Mesothelial cell of epicardium (in vitro differentiated cells): Measurements from ENCODE around the gene NFATC2. TPM values are rescaled to one million over a fixed set of nuclear protein-coding genes. Genes with fewer than 3 reads are reported as not detected.

Experiments
- DNase-seq, 2 experiments: peaks; one replicate each; pipeline ENCODE4 v3.0.0; 2021; ENCODE audit warnings: low spot score in 2 of 2; ENCODE audit not compliant: unreplicated experiment in 2 of 2
- H3K27ac Mint-ChIP-seq: 2 replicates; pipeline ENCODE4 v1.8.0; 2021; ENCODE audit warnings: mixed read lengths
- H3K27me3 Mint-ChIP-seq: 2 replicates; pipeline ENCODE4 v1.8.0; 2021; ENCODE audit warnings: low read depth, mixed read lengths
- H3K36me3 Mint-ChIP-seq: 2 replicates; pipeline ENCODE4 v1.8.0; 2021; ENCODE audit warnings: mixed read lengths
- H3K4me1 Mint-ChIP-seq: 2 replicates; pipeline ENCODE4 v1.8.0; 2021; ENCODE audit warnings: mixed read lengths
- H3K4me3 Mint-ChIP-seq: 2 replicates; pipeline ENCODE4 v1.8.0; 2021; ENCODE audit warnings: mild to moderate bottlenecking, moderate library complexity, mixed read lengths
- H3K9me3 Mint-ChIP-seq: 2 replicates; pipeline ENCODE4 v1.8.0; 2021; ENCODE audit warnings: mixed read lengths
- total RNA-seq: library from RNA; stranded (reverse); gene quantifications from 3 replicates; pipeline ENCODE4 v1.2.1, GENCODE V29; 2021
- TF ChIP-seq, protein P1 (sequence below): fragments of 200-600 bp; sonication (generic); IDR thresholded peaks from one replicate; pipeline ENCODE4 v1.5.0; 2021; ENCODE audit warnings: antibody characterized with exemption; ENCODE audit not compliant: unreplicated experiment

Gene NFATC2
- total RNA-seq, 1 donor from 2014 or later, result 14.0 TPM

GRCh38 chr20:51535674-51536073, 6.8 kb downstream of the NFATC2 start:
- Mint-ChIP-seq H3K9me3 (peaks cover 10% of the 10 kb centered on the region), H3K4me3 (no peak overlapping the region), H3K27me3 (no peaks in the 10 kb centered on the region), H3K36me3 (peaks cover 11% of the 10 kb centered on the region), H3K4me1 (peaks cover 53% of the 10 kb centered on the region), H3K27ac (peak overlapping the region; percentile 88)
- TF ChIP-seq, protein P1, sequence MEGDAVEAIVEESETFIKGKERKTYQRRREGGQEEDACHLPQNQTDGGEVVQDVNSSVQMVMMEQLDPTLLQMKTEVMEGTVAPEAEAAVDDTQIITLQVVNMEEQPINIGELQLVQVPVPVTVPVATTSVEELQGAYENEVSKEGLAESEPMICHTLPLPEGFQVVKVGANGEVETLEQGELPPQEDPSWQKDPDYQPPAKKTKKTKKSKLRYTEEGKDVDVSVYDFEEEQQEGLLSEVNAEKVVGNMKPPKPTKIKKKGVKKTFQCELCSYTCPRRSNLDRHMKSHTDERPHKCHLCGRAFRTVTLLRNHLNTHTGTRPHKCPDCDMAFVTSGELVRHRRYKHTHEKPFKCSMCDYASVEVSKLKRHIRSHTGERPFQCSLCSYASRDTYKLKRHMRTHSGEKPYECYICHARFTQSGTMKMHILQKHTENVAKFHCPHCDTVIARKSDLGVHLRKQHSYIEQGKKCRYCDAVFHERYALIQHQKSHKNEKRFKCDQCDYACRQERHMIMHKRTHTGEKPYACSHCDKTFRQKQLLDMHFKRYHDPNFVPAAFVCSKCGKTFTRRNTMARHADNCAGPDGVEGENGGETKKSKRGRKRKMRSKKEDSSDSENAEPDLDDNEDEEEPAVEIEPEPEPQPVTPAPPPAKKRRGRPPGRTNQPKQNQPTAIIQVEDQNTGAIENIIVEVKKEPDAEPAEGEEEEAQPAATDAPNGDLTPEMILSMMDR, result no peak
- DNase-seq, result no peak

DNA sequence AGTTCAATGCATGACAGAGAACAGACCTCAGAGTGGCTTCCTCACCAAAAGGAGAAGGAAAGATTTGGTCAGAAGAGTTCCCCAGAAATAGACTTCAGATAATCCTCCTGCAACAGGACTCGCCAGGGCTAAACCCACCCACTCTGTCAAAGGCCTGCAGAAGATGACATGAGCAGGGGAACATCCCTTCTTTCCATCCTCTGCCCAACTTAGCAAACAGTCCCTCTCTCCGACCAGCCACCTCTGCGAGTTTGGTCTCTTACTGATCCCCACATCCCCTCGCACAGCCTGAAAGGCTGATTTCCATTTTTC, 7.5 kb downstream of the NFATC2 start:
- H3K4me1 Mint-ChIP-seq, result peaks cover 56% of the 10 kb centered on the region
- no peak overlapping the region for H3K4me3 Mint-ChIP-seq
- peaks cover 11% of the 10 kb centered on the region for H3K36me3 Mint-ChIP-seq
- peaks cover 10% of the 10 kb centered on the region for H3K9me3 Mint-ChIP-seq
- no peaks in the 10 kb centered on the region for H3K27me3 Mint-ChIP-seq
- peak overlapping the region; percentile 88 for H3K27ac Mint-ChIP-seq
- DNase-seq, result no peak
- TF ChIP-seq, protein P1, result no peak

GRCh38 chr20:51533291-51534172, 9.0 kb downstream of the NFATC2 start:
- Mint-ChIP-seq H3K4me1 (peaks cover 69% of the 10 kb centered on the region), H3K9me3 (peaks cover 10% of the 10 kb centered on the region), H3K4me3 (no peak overlapping the region), H3K36me3 (peaks cover 9% of the 10 kb centered on the region), H3K27me3 (no peaks in the 10 kb centered on the region), H3K27ac (peak overlapping the region; percentile 86)
- TF ChIP-seq, protein P1, result no peak
- DNase-seq, result no peak

DNA sequence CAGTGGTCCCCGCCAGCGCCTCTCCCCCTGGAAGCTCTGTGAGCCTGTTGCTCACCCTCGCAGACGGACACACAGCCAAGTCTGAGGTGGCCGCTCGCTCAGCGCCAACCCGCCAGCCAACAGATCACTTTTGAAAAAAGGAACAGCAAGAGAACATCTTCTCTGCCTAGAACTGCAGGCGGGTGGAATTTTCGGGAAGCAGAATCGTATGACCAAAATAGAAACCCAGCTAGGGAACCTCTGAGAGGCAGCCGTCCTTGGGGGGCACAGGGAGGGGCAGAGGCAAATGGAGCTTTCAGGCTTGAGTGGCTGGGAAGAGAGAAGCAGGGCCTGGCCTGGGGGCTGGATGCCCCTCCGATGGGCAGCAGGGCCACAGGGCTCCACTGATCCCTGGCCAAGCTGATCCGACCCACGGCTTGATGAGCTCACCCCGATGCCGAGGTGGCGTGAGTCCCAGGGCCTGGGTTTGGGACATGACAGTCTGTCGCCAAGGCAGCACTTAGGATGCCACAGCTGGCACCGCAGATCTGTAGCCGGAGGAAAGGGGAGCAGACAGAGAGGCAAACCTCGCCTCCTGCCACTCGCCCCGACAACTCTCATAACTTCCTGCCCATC, 9.8 kb downstream of the NFATC2 start:
- H3K4me1 Mint-ChIP-seq, result peaks cover 75% of the 10 kb centered on the region
- H3K9me3 Mint-ChIP-seq, result peaks cover 2% of the 10 kb centered on the region
- H3K4me3 Mint-ChIP-seq, result no peak overlapping the region
- H3K36me3 Mint-ChIP-seq, result peaks cover 1% of the 10 kb centered on the region
- no peaks in the 10 kb centered on the region for H3K27me3 Mint-ChIP-seq
- DNase-seq, result no peak
- H3K27ac Mint-ChIP-seq, result peak overlapping the region; percentile 86
- TF ChIP-seq, protein P1, result no peak

GRCh38 chr20:51531712-51532456, 10.6 kb downstream of the NFATC2 start:
- Mint-ChIP-seq H3K9me3 (no peaks in the 10 kb centered on the region), H3K36me3 (no peaks in the 10 kb centered on the region), H3K27ac (peak overlapping the region; percentile 89), H3K27me3 (no peaks in the 10 kb centered on the region), H3K4me1 (peaks cover 80% of the 10 kb centered on the region), H3K4me3 (no peak overlapping the region)
- TF ChIP-seq, protein P1, result no peak
- no peak for DNase-seq
